IPS-18c (cell line): ENCODE measurements around the gene UQCRC2.
"Not testable (repeated sequence)": the region's sequence is repeated elsewhere in the genome, so short reads cannot be mapped to it uniquely, and the experiment has no call there.

Source experiments
- H3K4me3 ChIP-seq: 2 replicates; pipeline ENCODE4 v1.7.0; 2013; ENCODE audit warnings: low read depth, mild to moderate bottlenecking, low read length, moderate library complexity; ENCODE audit not compliant: insufficient read depth
- H3K9me3 ChIP-seq: one replicate; pipeline ENCODE4 v1.6.1; 2013; ENCODE audit warnings: mild to moderate bottlenecking, low read length, moderate library complexity; ENCODE audit not compliant: control insufficient read depth, insufficient read depth

Gene UQCRC2

GRCh38 chr16:22002047-22002446, 48.9 kb downstream of the UQCRC2 start:
- not testable (repeated sequence) for H3K4me3 ChIP-seq, H3K9me3 ChIP-seq

DNA sequence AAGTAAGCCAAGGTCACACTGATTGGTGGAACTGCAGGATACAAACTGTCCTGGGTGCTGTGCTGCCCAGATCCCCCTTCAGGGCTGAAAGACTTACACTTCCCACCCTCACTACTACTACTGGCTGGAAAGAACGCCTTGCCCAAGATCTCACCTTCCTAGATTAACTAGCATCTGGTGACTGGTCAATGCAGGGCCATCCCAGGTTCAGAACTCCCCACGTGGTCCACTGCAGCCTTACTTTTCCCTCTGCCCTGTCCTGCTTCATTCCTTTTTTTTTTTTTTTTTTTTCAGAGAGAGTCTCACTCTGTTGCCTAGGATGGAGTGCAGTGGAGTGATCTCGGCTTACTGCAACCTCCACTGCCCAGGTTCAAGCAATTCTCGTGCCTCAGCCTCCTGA, 50.0 kb downstream of the UQCRC2 start:
- Histone ChIP-seq H3K4me3 (no peak overlapping the region), H3K9me3 (peaks cover 4% of the 10 kb centered on the region)

- no peaks in the 10 kb centered on the region for H3K9me3 ChIP-seq
Observed at GRCh38 chr16:22004341-22004740, 51.2 kb downstream of the UQCRC2 start.

DNA sequence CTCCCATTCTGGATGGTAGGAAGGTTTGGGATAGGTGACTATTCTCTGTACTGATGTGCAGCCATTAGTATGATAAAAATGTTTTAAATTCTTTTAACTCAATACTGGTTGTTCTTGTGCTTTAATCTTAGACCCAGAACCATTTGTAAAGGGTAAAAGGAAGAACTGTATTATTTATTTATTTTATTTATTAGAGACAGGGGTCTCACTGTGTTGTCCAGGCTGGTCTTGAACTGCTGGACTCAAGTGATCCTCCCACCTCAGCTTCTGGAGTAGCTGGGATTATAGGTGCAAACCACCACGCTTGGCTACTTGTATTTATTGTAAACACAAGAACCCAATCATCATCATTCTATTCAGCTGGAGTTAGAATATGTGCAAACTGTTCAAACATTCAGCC, 52.6 kb downstream of the UQCRC2 start:
- Histone ChIP-seq H3K9me3 (no peaks in the 10 kb centered on the region), H3K4me3 (no peak overlapping the region)

More at GRCh38 chr16:22004341-22004740, 51.2 kb downstream of the UQCRC2 start:
- H3K4me3 ChIP-seq = no peak overlapping the region

DNA sequence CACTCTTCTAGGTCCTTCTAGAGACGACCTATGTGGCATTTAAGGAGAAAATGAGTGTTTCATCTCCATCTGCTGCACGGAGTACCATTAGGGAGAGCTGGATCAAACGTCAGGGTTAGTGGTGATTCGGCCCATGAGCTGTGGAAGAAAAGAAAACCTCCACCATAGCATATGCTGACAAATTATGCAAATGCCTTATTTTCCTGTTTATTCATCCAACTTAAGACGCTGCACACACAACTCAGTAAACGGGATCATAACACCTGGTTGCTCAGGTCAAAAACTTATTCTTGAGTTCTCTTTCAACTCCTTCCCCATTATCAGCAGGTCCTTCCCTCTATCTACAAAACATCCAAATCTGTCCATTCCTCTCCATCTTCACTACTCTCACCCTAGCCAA, 53.5 kb downstream of the UQCRC2 start:
- Histone ChIP-seq H3K4me3 (0 out of 2 replicates have a peak overlapping the region, but pooled peaks have one; percentile 86), H3K9me3 (no peaks in the 10 kb centered on the region)

DNA sequence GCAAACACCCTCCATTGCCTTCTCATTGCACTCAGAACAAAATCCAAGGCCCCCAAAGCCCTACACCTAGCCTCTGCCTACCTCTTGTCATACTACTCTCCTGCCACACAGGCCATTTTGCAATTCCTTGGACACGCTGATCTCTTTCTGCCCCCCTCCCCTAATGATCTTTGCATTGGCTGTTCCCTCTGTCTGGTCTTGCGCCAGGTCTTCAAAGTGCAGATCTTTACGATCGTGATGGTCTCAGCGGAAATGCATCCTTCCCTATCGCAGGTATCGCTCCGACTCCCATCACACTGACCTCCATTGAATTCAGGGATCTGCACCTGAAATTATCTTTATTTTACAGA, 54.0 kb downstream of the UQCRC2 start:
- peak overlapping the region; percentile 86 for H3K4me3 ChIP-seq
- no peaks in the 10 kb centered on the region for H3K9me3 ChIP-seq

DNA sequence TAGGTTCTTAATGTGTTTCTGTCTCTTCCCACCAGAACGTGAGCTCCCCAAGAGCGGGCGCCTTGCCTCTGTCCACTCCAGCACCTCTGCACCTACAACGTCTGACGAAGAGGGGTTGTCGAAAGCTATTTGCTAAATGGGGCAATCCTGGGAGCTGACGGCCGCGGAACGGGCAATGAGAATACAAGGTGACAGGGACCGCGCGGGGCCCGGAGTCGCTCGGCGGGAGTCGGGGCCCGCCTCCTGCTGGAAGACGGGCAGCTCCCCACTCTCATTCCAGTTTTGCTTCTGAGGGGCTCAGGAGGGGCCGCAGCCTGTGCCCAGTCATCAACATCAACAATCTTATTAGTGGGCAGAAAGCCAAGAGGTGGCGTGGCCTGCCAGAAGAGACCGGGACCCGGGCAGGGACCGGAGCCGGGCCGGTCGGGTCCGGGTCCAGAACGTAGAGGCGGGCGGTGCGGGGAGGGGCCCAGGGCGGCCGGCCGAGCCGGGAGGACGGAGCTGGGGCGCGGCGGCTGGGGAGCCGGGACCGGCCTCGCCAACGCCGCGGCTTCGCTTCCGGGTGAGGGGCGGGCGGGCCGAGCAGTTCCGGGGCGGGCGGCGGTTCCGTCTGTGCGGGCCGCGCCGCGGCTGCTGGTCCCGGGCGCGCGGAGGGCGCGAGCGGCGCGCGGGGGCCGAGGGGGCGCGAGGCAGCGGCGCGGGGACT, 54.5 kb downstream of the UQCRC2 start, which contains the start of gene MOSMO:
Gene MOSMO (plus strand): TSS at position 603 of the 706 bp plus-strand sequence. CDS start 191 bp downstream, outside the sequence.
- H3K4me3 ChIP-seq = peak within 1 kb of the TSS; percentile 86

GRCh38 chr16:22008215-22009059, 55.3 kb downstream of the UQCRC2 start:
- peak overlapping the region; percentile 77 for H3K4me3 ChIP-seq
- H3K9me3 ChIP-seq = no peaks in the 10 kb centered on the region

More for the DNA sequence above, 54.5 kb downstream of the UQCRC2 start, which contains the start of gene MOSMO:
- H3K9me3 ChIP-seq = no peaks in the 10 kb centered on the region

DNA sequence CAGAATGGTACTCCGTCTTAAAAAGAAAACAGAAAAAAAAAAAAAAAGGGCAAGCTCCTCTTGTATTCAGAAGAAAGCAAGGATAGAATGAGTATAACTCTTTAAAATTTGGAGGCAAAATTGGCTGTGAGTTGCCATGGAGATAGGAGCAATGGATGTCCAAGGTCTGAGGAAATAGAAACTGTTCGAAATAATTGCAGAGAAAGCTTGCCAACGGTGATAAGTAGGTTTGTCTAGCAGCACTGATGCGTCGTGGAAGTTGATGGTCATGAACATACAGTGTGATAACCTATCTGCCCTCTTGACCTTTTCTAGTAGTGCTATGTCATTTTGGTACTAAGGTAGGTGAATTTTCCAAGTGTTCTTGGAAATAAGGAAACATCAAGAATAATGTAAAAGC, 57.7 kb downstream of the UQCRC2 start:
- no peaks in the 10 kb centered on the region for H3K9me3 ChIP-seq
- H3K4me3 ChIP-seq = no peak overlapping the region

- Histone ChIP-seq H3K9me3 (no peaks in the 10 kb centered on the region), H3K4me3 (no peak overlapping the region)
Observed at GRCh38 chr16:22012241-22012640, 59.1 kb downstream of the UQCRC2 start.

GRCh38 chr16:22013486-22013885, 60.3 kb downstream of the UQCRC2 start:
- Histone ChIP-seq H3K4me3 (no peak overlapping the region), H3K9me3 (no peaks in the 10 kb centered on the region)

- H3K4me3 ChIP-seq = no peak overlapping the region
- H3K9me3 ChIP-seq = no peaks in the 10 kb centered on the region
Observed at GRCh38 chr16:22014271-22014873, 61.2 kb downstream of the UQCRC2 start.

DNA sequence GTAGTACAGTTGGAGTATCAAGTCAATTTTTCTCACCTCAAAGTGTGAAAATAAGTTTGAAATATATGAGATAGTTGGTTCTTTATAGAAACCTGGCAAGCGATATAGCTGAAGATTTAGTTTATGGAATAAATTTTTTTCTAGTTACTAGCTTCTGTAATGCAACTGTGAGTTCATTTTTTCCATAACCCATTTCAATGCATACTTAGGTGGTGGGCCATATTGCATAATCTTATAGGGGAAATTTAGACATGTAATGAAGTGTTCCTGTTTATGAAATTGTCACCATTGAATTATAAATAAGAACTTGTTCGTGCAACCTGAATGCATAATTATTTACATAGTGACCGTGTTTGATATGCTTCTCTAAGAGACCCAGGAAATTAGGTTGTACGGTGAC, 63.8 kb downstream of the UQCRC2 start:
- Histone ChIP-seq H3K9me3 (no peaks in the 10 kb centered on the region), H3K4me3 (no peak overlapping the region)

- no peak overlapping the region for H3K4me3 ChIP-seq
- H3K9me3 ChIP-seq = no peaks in the 10 kb centered on the region
Observed at GRCh38 chr16:22018559-22018958, 65.4 kb downstream of the UQCRC2 start.

- Histone ChIP-seq H3K4me3 (no peak overlapping the region), H3K9me3 (no peaks in the 10 kb centered on the region)
Observed at GRCh38 chr16:22022151-22022550, 69.0 kb downstream of the UQCRC2 start.

DNA sequence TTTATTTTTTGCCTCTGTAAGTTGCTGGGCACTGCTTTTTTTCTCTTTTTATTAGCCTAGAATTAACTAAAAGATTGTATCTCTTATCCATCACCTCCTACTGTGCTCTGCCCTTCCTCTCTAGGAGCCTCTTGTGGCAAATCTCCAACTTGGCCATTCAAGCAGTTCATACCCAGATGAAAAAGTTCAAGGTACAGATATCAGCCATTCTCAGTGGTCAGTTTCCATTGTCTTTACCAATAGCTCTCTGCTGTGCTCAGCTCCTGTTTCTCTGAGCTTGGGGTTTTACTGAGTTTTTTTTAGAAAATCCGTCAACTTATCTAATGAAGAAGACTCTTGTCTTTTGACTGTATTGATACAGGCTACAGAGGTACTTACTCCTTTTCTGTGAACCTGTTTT, 70.3 kb downstream of the UQCRC2 start:
- Histone ChIP-seq H3K4me3 (no peak overlapping the region), H3K9me3 (no peaks in the 10 kb centered on the region)

DNA sequence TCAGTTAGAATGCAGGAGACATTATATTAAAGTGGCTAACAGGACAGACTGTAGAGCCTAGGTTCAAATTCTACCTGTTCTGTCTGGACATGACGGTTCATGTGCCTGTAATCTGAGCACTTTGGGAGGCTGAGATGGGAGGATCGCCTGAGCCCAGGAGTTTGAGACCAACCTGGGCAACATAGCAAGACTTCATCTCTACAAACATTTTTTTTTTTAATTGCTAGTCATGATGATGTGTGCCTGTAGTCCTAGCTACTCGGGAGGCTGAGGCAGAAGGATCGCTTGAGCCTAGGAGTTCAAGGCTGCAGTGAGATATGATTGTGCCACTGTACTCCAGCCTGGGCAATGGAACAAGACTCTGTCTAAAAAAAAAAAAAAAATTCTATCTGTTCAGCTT, 71.6 kb downstream of the UQCRC2 start:
- not testable (repeated sequence) for H3K9me3 ChIP-seq, H3K4me3 ChIP-seq

- Histone ChIP-seq H3K4me3 (no peak overlapping the region), H3K9me3 (no peaks in the 10 kb centered on the region)
Observed at GRCh38 chr16:22027633-22028032, 74.5 kb downstream of the UQCRC2 start.
